ENCODE data around the gene KCTD14.

- TF ChIP-seq FOS (IDR thresholded peaks at IDR 0.05; ENCODE audit: low read depth, low read length) (no peak), CTCF (conservative IDR thresholded peaks at IDR 0.05; ENCODE audit: low read depth, low read length) (no peak), POLR2A (IDR thresholded peaks at IDR 0.05; ENCODE audit: low read depth, low read length) (no peak), BHLHE40 (IDR thresholded peaks at IDR 0.05; ENCODE audit: low read depth, low read length) (no peak), MAZ (IDR thresholded peaks at IDR 0.05; ENCODE audit: borderline replicate concordance, low read depth, low read length) (no peak), RCOR1 (IDR thresholded peaks at IDR 0.05; ENCODE audit: insufficient replicate concordance, low read length) (no peak), USF2 (IDR thresholded peaks at IDR 0.05; ENCODE audit: low read depth, low read length) (no peak), SMC3 (IDR thresholded peaks at IDR 0.05; ENCODE audit: low read depth, low read length) (no peak)
Observed at GRCh38 chr11:78062671-78063070, 39.6 kb upstream of the KCTD14 start.
